ENCODE data around the gene CES1. TPM values are rescaled to one million over a fixed set of nuclear protein-coding genes. Genes with fewer than 3 reads are reported as not detected.
"Not testable (repeated sequence)": the region's sequence is repeated elsewhere in the genome, so short reads cannot be mapped to it uniquely, and the experiment has no call there.

The CES1 gene
- total and polyA plus RNA-seq, 2 experiments from 2014 or later: 0.76 TPM; not detected in 1

DNA sequence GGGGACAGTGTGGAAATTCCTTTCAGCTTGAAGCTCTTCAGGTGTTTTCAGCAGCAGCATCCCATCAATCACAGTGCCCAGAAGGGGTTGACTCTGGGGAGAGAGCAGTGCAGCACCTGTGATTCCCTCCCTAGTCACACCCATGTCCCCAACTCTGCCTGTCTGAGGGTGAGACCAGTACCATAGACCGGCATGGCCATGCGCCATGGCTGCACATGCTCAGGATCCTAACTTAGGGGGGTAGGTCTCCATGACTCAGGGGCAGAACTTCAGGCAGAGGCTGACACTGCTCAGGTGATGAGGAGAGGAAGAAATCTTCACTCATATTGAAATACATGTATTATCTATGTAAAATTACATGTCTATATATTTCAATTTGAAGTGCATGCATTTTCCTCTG lies 19.9 kb downstream of the CES1 start:
- H3K4me2 ChIP-seq (ENCODE audit: unreplicated experiment): no peak overlapping the region
- H3K36me3 ChIP-seq (ENCODE audit: low read depth): no peaks in the 10 kb centered on the region

DNA sequence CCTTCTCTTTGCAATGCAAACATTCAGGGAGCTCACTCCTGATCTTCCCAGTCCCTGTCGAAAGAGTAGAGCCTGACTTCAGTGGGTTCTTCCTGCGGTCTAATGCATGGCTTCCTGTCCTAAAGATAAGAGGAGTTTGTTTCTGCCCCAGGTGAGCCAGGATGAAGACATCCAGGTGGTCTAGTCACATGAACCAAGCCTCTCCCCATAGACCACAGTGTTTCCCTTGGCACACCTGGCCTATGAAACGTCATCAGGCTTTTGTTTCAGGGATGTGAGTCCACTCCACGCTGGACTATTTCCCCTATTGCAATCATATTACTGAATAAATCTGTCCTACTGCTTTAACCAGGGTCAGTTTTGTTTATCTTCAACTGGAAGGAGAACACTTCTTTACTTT lies 21.1 kb downstream of the CES1 start:
- Histone ChIP-seq H2AFZ (no peak overlapping the region), H3K9ac (no peak overlapping the region), H3K4me3 (no peak overlapping the region), H3K36me3 (ENCODE audit: low read depth) (no peaks in the 10 kb centered on the region), H3K4me2 (ENCODE audit: unreplicated experiment) (no peak overlapping the region), H3K9me2 (ENCODE audit: insufficient read depth) (no peaks in the 10 kb centered on the region), H3K4me1 (ENCODE audit: insufficient read depth) (no peaks in the 10 kb centered on the region), H3K9me3 (ENCODE audit: low read depth) (no peaks in the 10 kb centered on the region), H3K79me2 (ENCODE audit: insufficient read depth) (no peaks in the 10 kb centered on the region), H3K27me3 (replicated peaks; ENCODE audit: insufficient read depth) (no peaks in the 10 kb centered on the region), H3F3A (ENCODE audit: insufficient read depth) (no peaks in the 10 kb centered on the region), H4K20me1 (ENCODE audit: insufficient read depth) (no peaks in the 10 kb centered on the region), H3K27ac (no peak overlapping the region)
- in situ Hi-C loops (cut with MboI): no loop called here
- 34 to 43% methylated on average over 4 of the region's 4 CpGs for WGBS, 2 experiments (ENCODE audit: low coverage in 1 of 2, low lambda C conversion rate in 2 of 2, missing lambda C conversion rate in 2 of 2)
- TF ChIP-seq EZH2 (IDR thresholded peaks at IDR 0.05; ENCODE audit: insufficient read depth, poor library complexity, severe bottlenecking) (no peak), EZH2phosphoT487 (IDR thresholded peaks at IDR 0.05; ENCODE audit: insufficient read depth, low read depth) (no peak)
- no peak for DNase-seq

More for the DNA sequence above, 19.9 kb downstream of the CES1 start:
- no peaks in the 10 kb centered on the region for H3K4me1 ChIP-seq (ENCODE audit: insufficient read depth)
- no peak overlapping the region for H3K27ac ChIP-seq
- H2AFZ ChIP-seq: no peak overlapping the region
- WGBS, 2 experiments (ENCODE audit: low coverage in 1 of 2, low lambda C conversion rate in 2 of 2, missing lambda C conversion rate in 2 of 2): 32 to 43% methylated on average over 2 of the region's 2 CpGs
- DNase-seq: no peak
- H3K79me2 ChIP-seq (ENCODE audit: insufficient read depth): no peaks in the 10 kb centered on the region
- no peak overlapping the region for H3K9ac ChIP-seq
- in situ Hi-C loops (cut with MboI): no loop called here
- no peak overlapping the region for H3K4me3 ChIP-seq
- no peaks in the 10 kb centered on the region for H3F3A ChIP-seq (ENCODE audit: insufficient read depth)
- TF ChIP-seq EZH2phosphoT487 (IDR thresholded peaks at IDR 0.05; ENCODE audit: insufficient read depth, low read depth): no peak
- TF ChIP-seq EZH2 (IDR thresholded peaks at IDR 0.05; ENCODE audit: insufficient read depth, poor library complexity, severe bottlenecking): no peak
- H4K20me1 ChIP-seq (ENCODE audit: insufficient read depth): no peaks in the 10 kb centered on the region
- H3K27me3 ChIP-seq (replicated peaks; ENCODE audit: insufficient read depth): no peaks in the 10 kb centered on the region
- H3K9me2 ChIP-seq (ENCODE audit: insufficient read depth): no peaks in the 10 kb centered on the region
- H3K9me3 ChIP-seq (ENCODE audit: low read depth): no peaks in the 10 kb centered on the region

DNA sequence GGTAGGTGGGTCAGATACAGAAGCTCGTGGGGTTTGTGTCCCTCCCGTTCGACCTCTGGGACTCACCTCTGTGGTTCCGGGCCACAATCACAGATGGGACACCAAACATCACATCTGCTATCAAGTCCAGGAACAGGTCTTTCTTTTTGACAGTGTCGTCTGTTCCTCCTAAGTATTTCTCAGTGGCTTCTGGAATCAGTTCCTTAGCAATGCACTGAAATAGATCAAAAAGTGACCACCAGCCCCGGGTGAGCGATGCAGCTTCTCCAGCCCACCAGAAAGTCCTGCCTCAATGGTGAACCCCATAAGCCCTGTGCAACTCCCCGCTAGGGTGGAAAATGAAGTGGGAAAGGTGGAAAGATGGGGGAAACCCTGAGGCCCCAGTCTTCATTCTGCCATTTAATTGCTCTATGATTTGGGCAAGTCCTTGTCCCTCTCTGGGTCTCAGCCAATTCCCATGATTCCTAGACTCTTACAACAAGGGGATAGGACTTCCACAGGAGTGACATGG lies 22.4 kb downstream of the CES1 start:
- no peaks in the 10 kb centered on the region for H3F3A ChIP-seq (ENCODE audit: insufficient read depth)
- H3K36me3 ChIP-seq (ENCODE audit: low read depth): no peaks in the 10 kb centered on the region
- H3K79me2 ChIP-seq (ENCODE audit: insufficient read depth): no peaks in the 10 kb centered on the region
- no peak overlapping the region for H3K9ac ChIP-seq
- H3K9me2 ChIP-seq (ENCODE audit: insufficient read depth): no peaks in the 10 kb centered on the region
- no peak overlapping the region for H3K27ac ChIP-seq
- H3K4me1 ChIP-seq (ENCODE audit: insufficient read depth): no peaks in the 10 kb centered on the region
- no peaks in the 10 kb centered on the region for H4K20me1 ChIP-seq (ENCODE audit: insufficient read depth)
- H3K4me3 ChIP-seq: no peak overlapping the region
- no peaks in the 10 kb centered on the region for H3K27me3 ChIP-seq (replicated peaks; ENCODE audit: insufficient read depth)
- in situ Hi-C loops (cut with MboI): no loop called here
- DNase-seq: no peak
- TF ChIP-seq EZH2 (IDR thresholded peaks at IDR 0.05; ENCODE audit: insufficient read depth, poor library complexity, severe bottlenecking) (no peak), EZH2phosphoT487 (IDR thresholded peaks at IDR 0.05; ENCODE audit: insufficient read depth, low read depth) (no peak)
- H3K4me2 ChIP-seq (ENCODE audit: unreplicated experiment): no peak overlapping the region
- WGBS, 2 experiments (ENCODE audit: low coverage in 1 of 2, low lambda C conversion rate in 2 of 2, missing lambda C conversion rate in 2 of 2): 52 to 59% methylated on average over 7 to 8 of the region's 8 CpGs
- H2AFZ ChIP-seq: no peak overlapping the region
- no peaks in the 10 kb centered on the region for H3K9me3 ChIP-seq (ENCODE audit: low read depth)

DNA sequence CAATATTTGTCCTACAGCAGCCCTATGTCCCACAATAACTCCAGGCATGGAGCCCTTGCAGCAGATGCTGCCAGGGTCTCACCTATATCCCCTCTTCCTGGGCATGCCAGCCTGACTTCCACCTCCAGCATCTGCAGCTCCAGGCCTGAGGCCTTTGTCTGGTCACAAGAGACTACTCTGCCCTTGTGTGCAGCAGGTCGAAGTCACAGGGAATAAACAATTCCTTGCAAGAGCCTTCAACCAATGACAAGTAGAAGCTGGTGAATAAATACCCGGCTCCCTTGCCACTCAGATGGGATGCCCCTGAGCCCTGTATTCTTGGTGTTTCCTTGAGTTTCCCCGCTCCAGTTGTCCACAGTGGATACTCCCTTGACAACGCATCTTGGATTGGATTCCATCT lies 23.0 kb downstream of the CES1 start:
- Histone ChIP-seq H3K4me2 (ENCODE audit: unreplicated experiment) (no peak overlapping the region), H3K9me3 (ENCODE audit: low read depth) (no peaks in the 10 kb centered on the region), H3K9me2 (ENCODE audit: insufficient read depth) (no peaks in the 10 kb centered on the region), H3K36me3 (ENCODE audit: low read depth) (no peaks in the 10 kb centered on the region), H3F3A (ENCODE audit: insufficient read depth) (no peaks in the 10 kb centered on the region), H2AFZ (no peak overlapping the region), H3K4me3 (no peak overlapping the region), H3K27ac (no peak overlapping the region), H3K27me3 (replicated peaks; ENCODE audit: insufficient read depth) (no peaks in the 10 kb centered on the region), H4K20me1 (ENCODE audit: insufficient read depth) (no peaks in the 10 kb centered on the region), H3K9ac (no peak overlapping the region), H3K79me2 (ENCODE audit: insufficient read depth) (no peaks in the 10 kb centered on the region), H3K4me1 (ENCODE audit: insufficient read depth) (no peaks in the 10 kb centered on the region)
- no peak for DNase-seq
- 62 to 70% methylated on average over 4 of the region's 4 CpGs for WGBS, 2 experiments (ENCODE audit: low coverage in 1 of 2, low lambda C conversion rate in 2 of 2, missing lambda C conversion rate in 2 of 2)
- TF ChIP-seq EZH2phosphoT487 (IDR thresholded peaks at IDR 0.05; ENCODE audit: insufficient read depth, low read depth) (no peak), EZH2 (IDR thresholded peaks at IDR 0.05; ENCODE audit: insufficient read depth, poor library complexity, severe bottlenecking) (no peak)
- in situ Hi-C loops (cut with MboI): no loop called here

DNA sequence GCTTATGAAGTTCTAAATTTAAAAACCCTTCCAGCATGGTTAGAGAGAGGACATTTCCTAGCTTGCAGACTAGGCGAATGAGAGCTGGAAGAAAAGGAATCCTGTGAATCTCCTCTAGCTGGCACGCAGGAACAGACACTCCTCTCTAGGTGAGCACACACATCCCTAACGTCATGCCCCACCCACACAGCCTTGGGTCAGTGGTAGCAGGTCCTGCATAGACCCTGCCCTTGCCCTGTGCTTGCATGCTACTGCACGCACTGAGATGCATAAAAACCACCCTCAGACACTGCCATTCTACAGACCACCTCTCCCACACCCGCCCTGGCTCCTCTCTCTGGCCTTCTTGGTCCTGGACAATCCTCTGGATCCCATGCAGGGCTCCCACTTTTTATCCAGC lies 23.5 kb downstream of the CES1 start:
- Histone ChIP-seq H3K4me2 (ENCODE audit: unreplicated experiment) (no peak overlapping the region), H3K9me2 (ENCODE audit: insufficient read depth) (no peaks in the 10 kb centered on the region), H3K9ac (no peak overlapping the region), H3K4me1 (ENCODE audit: insufficient read depth) (no peaks in the 10 kb centered on the region), H2AFZ (no peak overlapping the region), H3K9me3 (ENCODE audit: low read depth) (no peaks in the 10 kb centered on the region), H3K79me2 (ENCODE audit: insufficient read depth) (no peaks in the 10 kb centered on the region), H3K27me3 (replicated peaks; ENCODE audit: insufficient read depth) (no peaks in the 10 kb centered on the region), H3F3A (ENCODE audit: insufficient read depth) (no peaks in the 10 kb centered on the region), H3K36me3 (ENCODE audit: low read depth) (no peaks in the 10 kb centered on the region), H3K27ac (no peak overlapping the region), H3K4me3 (no peak overlapping the region), H4K20me1 (ENCODE audit: insufficient read depth) (no peaks in the 10 kb centered on the region)
- TF ChIP-seq EZH2phosphoT487 (IDR thresholded peaks at IDR 0.05; ENCODE audit: insufficient read depth, low read depth) (no peak), EZH2 (IDR thresholded peaks at IDR 0.05; ENCODE audit: insufficient read depth, poor library complexity, severe bottlenecking) (no peak)
- DNase-seq: no peak
- WGBS, 2 experiments (ENCODE audit: low coverage in 1 of 2, low lambda C conversion rate in 2 of 2, missing lambda C conversion rate in 2 of 2): 29 to 34% methylated on average over 5 of the region's 5 CpGs
- in situ Hi-C loops (cut with MboI): no loop called here

- H3K9me3 ChIP-seq (ENCODE audit: low read depth); H4K20me1 ChIP-seq (ENCODE audit: insufficient read depth); H3F3A ChIP-seq (ENCODE audit: insufficient read depth); H3K4me2 ChIP-seq (ENCODE audit: unreplicated experiment); H3K27me3 ChIP-seq (replicated peaks; ENCODE audit: insufficient read depth); H3K27ac ChIP-seq; in situ Hi-C loops (cut with MboI); H3K36me3 ChIP-seq (ENCODE audit: low read depth); H3K4me3 ChIP-seq; H3K9ac ChIP-seq; H3K9me2 ChIP-seq (ENCODE audit: insufficient read depth); H3K4me1 ChIP-seq (ENCODE audit: insufficient read depth); H2AFZ ChIP-seq; H3K79me2 ChIP-seq (ENCODE audit: insufficient read depth); DNase-seq: not testable (repeated sequence)
- 50 to 55% methylated on average over 1 of the region's 1 CpG for WGBS, 2 experiments (ENCODE audit: low coverage in 1 of 2, low lambda C conversion rate in 2 of 2, missing lambda C conversion rate in 2 of 2)
These were observed 24.6 kb downstream of the CES1 start for GRCh38 chr16:55808286-55808685.

DNA sequence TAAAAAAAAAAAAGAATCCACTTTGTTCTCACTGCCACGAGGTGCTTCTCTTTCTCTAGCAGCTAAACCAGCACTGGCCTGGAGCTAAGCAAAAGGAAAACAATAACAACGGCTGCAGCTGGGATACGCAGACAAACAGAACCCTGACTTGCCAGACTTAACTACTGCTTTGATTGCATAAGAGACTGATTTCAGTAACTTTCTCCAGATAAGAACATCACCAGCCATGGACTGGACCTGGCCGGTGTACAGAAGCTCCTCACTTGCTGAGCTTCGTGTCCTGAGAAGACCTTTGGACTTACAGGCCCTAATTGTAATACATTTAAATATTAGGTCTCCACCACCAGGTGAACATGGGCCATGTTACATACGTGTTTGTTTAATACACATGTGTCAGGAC lies 27.8 kb downstream of the CES1 start:
- WGBS, 2 experiments (ENCODE audit: low coverage in 1 of 2, low lambda C conversion rate in 2 of 2, missing lambda C conversion rate in 2 of 2): no CpG with 5 or more reads among the region's 6 CpGs
- H3K4me1 ChIP-seq (ENCODE audit: insufficient read depth); in situ Hi-C loops (cut with MboI); H2AFZ ChIP-seq; DNase-seq; H3K27me3 ChIP-seq (replicated peaks; ENCODE audit: insufficient read depth); H3K27ac ChIP-seq; H3K36me3 ChIP-seq (ENCODE audit: low read depth); H3F3A ChIP-seq (ENCODE audit: insufficient read depth); H3K9me2 ChIP-seq (ENCODE audit: insufficient read depth); H3K4me2 ChIP-seq (ENCODE audit: unreplicated experiment); H4K20me1 ChIP-seq (ENCODE audit: insufficient read depth); H3K9ac ChIP-seq; H3K4me3 ChIP-seq; H3K79me2 ChIP-seq (ENCODE audit: insufficient read depth); H3K9me3 ChIP-seq (ENCODE audit: low read depth): not testable (repeated sequence)

Data from GM23248 (cell line).